GM12872 (cell line): ENCODE data around the gene PDPN.

Experiments
- CTCF ChIP-seq: IDR thresholded peaks from 3 replicates; pipeline ENCODE4 v1.5.1; 2011; ENCODE audit warnings: low read depth, mild to moderate bottlenecking, low read length, moderate library complexity; ENCODE audit not compliant: insufficient read depth

The PDPN gene

GRCh38 chr1:13661539-13661938 lies 77.9 kb downstream of the PDPN start:
- no peak for TF ChIP-seq CTCF

- no peak for TF ChIP-seq CTCF
These were observed 78.9 kb downstream of the PDPN start for GRCh38 chr1:13662493-13662892.

- TF ChIP-seq CTCF = no peak
These were observed 80.3 kb downstream of the PDPN start for GRCh38 chr1:13663969-13664368.

GRCh38 chr1:13664451-13664850 lies 80.8 kb downstream of the PDPN start:
- TF ChIP-seq CTCF = no peak

- TF ChIP-seq CTCF = no peak
These were observed 82.7 kb downstream of the PDPN start for GRCh38 chr1:13666317-13666716.
